GM12878 (cell line): Measurements from ENCODE around the gene FGFBP1. TPM values are rescaled to one million over a fixed set of nuclear protein-coding genes. Genes with fewer than 3 reads are reported as not detected.
A peak's percentile ranks its signal among the peaks of the same experiment; 100 is the strongest.

Experiments used
- ATAC-seq: fragments of 200-7000 bp; cut with Tn5 transposase; 3 replicates; pipeline ENCODE4 v1.9.1; 2020; ENCODE audit warnings: mild to moderate bottlenecking, moderate library complexity
- BruUV-seq: library from RNA; stranded (reverse); fragments of 400-500 nt; replicated peaks from 2 replicates; lab custom pipeline; 2021; lab: Mats Ljungman, UMichigan
- CTCF ChIA-PET: fragments of 300-600 bp; sonication (Branson Sonifier 250); formaldehyde crosslinking; extraction: SDS; loops from one replicate; lab custom pipeline; 2021; ENCODE audit warnings: inconsistent platforms; lab: Yijun Ruan, JAX
- POLR2A ChIA-PET: fragments of 350-600 bp; formaldehyde crosslinking; extraction: SDS; loops from one replicate; lab custom pipeline; 2021; ENCODE audit warnings: inconsistent platforms; lab: Charles Lee
- RAD21 ChIA-PET: fragments of 300-600 bp; sonication (Branson Sonifier 250); formaldehyde crosslinking; loops from one replicate; lab custom pipeline; 2023; ENCODE audit warnings: antibody characterized with exemption; ENCODE audit not compliant: unreplicated experiment; lab: Charles Lee
- SMC1A ChIA-PET: fragments of 300-600 bp; sonication (Branson Sonifier 250); formaldehyde crosslinking; loops from one replicate; lab custom pipeline; 2023; ENCODE audit not compliant: unreplicated experiment, uncharacterized antibody; lab: Charles Lee
- DNase-seq: peaks from one replicate; pipeline ENCODE4 v3.0.0-alpha.2; 2011; ENCODE audit warnings: low read depth, low spot score
- FAIRE-seq: peaks from 3 replicates; lab custom pipeline; 2011; peaks lifted over from hg19 to GRCh38; lab: Jason Lieb, UNC
- H2AFZ ChIP-seq: 2 replicates; pipeline ENCODE4 v1.6.0; 2011; ENCODE audit warnings: low read depth, low read length, control low read depth; ENCODE audit not compliant: control insufficient read depth
- H3K27ac ChIP-seq: 2 replicates; pipeline ENCODE4 v1.5.1; 2011; ENCODE audit warnings: control low read depth; ENCODE audit not compliant: control insufficient read depth, insufficient read depth
- H3K27me3 ChIP-seq, 2 experiments: replicated peaks in 1 of 2; 2 replicates each; pipeline versions ENCODE4 v1.6.0 to v1.6.1; 2011; ENCODE audit warnings: low read length in 1 of 2; ENCODE audit not compliant: control insufficient read depth in 2 of 2, insufficient read depth in 2 of 2
- H3K36me3 ChIP-seq, 2 experiments: 2 replicates each; pipeline ENCODE4 v1.5.1; 2011; ENCODE audit warnings: low read length in 1 of 2; ENCODE audit not compliant: control insufficient read depth in 2 of 2, insufficient read depth in 2 of 2
- H3K4me1 ChIP-seq: 2 replicates; pipeline ENCODE4 v1.6.1; 2011; ENCODE audit warnings: mild to moderate bottlenecking, low read length, moderate library complexity, mixed read lengths; ENCODE audit not compliant: control insufficient read depth, insufficient read depth
- H3K4me2 ChIP-seq: 2 replicates; pipeline ENCODE4 v1.6.0; 2011; ENCODE audit warnings: control low read depth; ENCODE audit not compliant: control insufficient read depth, insufficient read depth
- H3K4me3 ChIP-seq: fragments of 200-600 bp; sonication (generic); 2 replicates; pipeline ENCODE4 v1.5.1; 2016
- H3K79me2 ChIP-seq: 2 replicates; pipeline ENCODE4 v1.6.0; 2011; ENCODE audit warnings: low read length; ENCODE audit not compliant: control insufficient read depth, insufficient read depth
- H3K9ac ChIP-seq: 2 replicates; pipeline ENCODE4 v1.8.0; 2011; ENCODE audit warnings: low read length, control low read depth, mixed read lengths; ENCODE audit not compliant: control insufficient read depth, insufficient read depth
- H3K9me3 ChIP-seq: replicated peaks from 3 replicates; pipeline ENCODE4 v1.5.1; 2011; ENCODE audit warnings: mild to moderate bottlenecking, low read length; ENCODE audit not compliant: control insufficient read depth, insufficient read depth
- H4K20me1 ChIP-seq: 2 replicates; pipeline ENCODE4 v1.6.0; 2011; ENCODE audit not compliant: control insufficient read depth, insufficient read depth
- ATF2 ChIP-seq: IDR thresholded peaks from 2 replicates; pipeline ENCODE4 v1.6.1; 2012; ENCODE audit warnings: low read length, inconsistent platforms
- ATF7 ChIP-seq: fragments of 450-650 bp; IDR thresholded peaks from 2 replicates; pipeline ENCODE4 v1.6.1; 2016; ENCODE audit warnings: low read depth, mild to moderate bottlenecking
- BCL11A ChIP-seq: IDR thresholded peaks from 2 replicates; pipeline ENCODE4 v1.6.1; 2011; ENCODE audit warnings: low read depth, low read length
- BHLHE40 ChIP-seq, 2 experiments: fragments of 450-650 bp in 1 of 2; IDR thresholded peaks; 2 replicates each; pipeline ENCODE4 v1.6.1; 2011 to 2017; ENCODE audit warnings: low read depth in 2 of 2, borderline replicate concordance in 1 of 2, improper control_type of control experiment in 1 of 2, low read length in 1 of 2, mild to moderate bottlenecking in 1 of 2
- CHD2 ChIP-seq: IDR thresholded peaks from 2 replicates; pipeline ENCODE4 v1.6.1; 2011; ENCODE audit warnings: low read depth, low read length, improper control_type of control experiment, borderline replicate concordance
- EP300 ChIP-seq, 2 experiments: fragments of 150-350 bp in 1 of 2; IDR thresholded peaks; 2 replicates each; pipeline ENCODE4 v1.6.1; 2011 to 2012; ENCODE audit warnings: low read depth in 2 of 2, low read length in 2 of 2, borderline replicate concordance in 1 of 2, improper control_type of control experiment in 1 of 2, inconsistent platforms in 1 of 2; ENCODE audit not compliant: control insufficient read depth in 1 of 2
- IKZF1 ChIP-seq: fragments of 450-650 bp; conservative IDR thresholded peaks from 2 replicates; pipeline ENCODE4 v1.6.1; 2017; ENCODE audit warnings: antibody characterized with exemption, mild to moderate bottlenecking
- IKZF2 ChIP-seq, 2 experiments: fragments of 450-650 bp; IDR thresholded peaks; 2 replicates each; pipeline ENCODE4 v1.6.1; 2017; ENCODE audit warnings: mild to moderate bottlenecking in 2 of 2, moderate library complexity in 2 of 2
- MEF2B ChIP-seq: fragments of 450-650 bp; IDR thresholded peaks from 2 replicates; pipeline ENCODE4 v1.6.1; 2018; ENCODE audit warnings: mild to moderate bottlenecking, moderate library complexity; ENCODE audit not compliant: partially characterized antibody, poor library complexity, severe bottlenecking
- MTA2 ChIP-seq: fragments of 450-650 bp; IDR thresholded peaks from 2 replicates; pipeline ENCODE4 v1.6.1; 2016; ENCODE audit warnings: low read depth, mild to moderate bottlenecking, moderate library complexity
- MYC ChIP-seq: IDR thresholded peaks from 2 replicates; pipeline ENCODE4 v1.6.1; 2011; ENCODE audit warnings: mild to moderate bottlenecking, low read length, moderate library complexity, inconsistent platforms; ENCODE audit not compliant: insufficient read depth, insufficient replicate concordance, insufficient read length, severe bottlenecking
- PAX5 ChIP-seq: IDR thresholded peaks from 2 replicates; pipeline ENCODE4 v1.6.1; 2011; ENCODE audit warnings: low read depth, low read length, borderline replicate concordance
- RAD21 ChIP-seq: IDR thresholded peaks from 2 replicates; pipeline ENCODE4 v1.6.1; 2011; ENCODE audit warnings: mild to moderate bottlenecking, low read depth, low read length, moderate library complexity; ENCODE audit not compliant: insufficient read depth
- RAD51 ChIP-seq: fragments of 450-650 bp; IDR thresholded peaks from 2 replicates; pipeline ENCODE4 v1.6.1; 2016; ENCODE audit warnings: moderate library complexity, mild to moderate bottlenecking, inconsistent platforms
- RUNX3 ChIP-seq: IDR thresholded peaks from 2 replicates; pipeline ENCODE4 v1.6.1; 2012; ENCODE audit warnings: low read length, inconsistent platforms
- SPI1 ChIP-seq: IDR thresholded peaks from 2 replicates; pipeline ENCODE4 v1.6.1; 2011; ENCODE audit warnings: low read depth, mild to moderate bottlenecking, low read length, moderate library complexity, borderline replicate concordance; ENCODE audit not compliant: insufficient read depth
- TCF12 ChIP-seq: IDR thresholded peaks from 2 replicates; pipeline ENCODE4 v1.6.1; 2011; ENCODE audit warnings: low read depth, mild to moderate bottlenecking, low read length
- WGBS: methylation state at CpG from one replicate; pipeline ENCODE4 v1.1.6; 2016; ENCODE audit warnings: low lambda C conversion rate; ENCODE audit not compliant: insufficient replicate concordance, insufficient coverage; ENCODE audit errors: missing lambda C conversion rate; 5-methylcytosine and 5-hydroxymethylcytosine counted together
- in situ Hi-C: fragments of 300-500 bp; cut with MboI; formaldehyde crosslinking; loops from 9 replicates; pipeline ENCODE4 v1.14.3; 2018; ENCODE audit warnings: mixed read lengths
- intact Hi-C: fragments of 100-400 bp; cut with micrococcal nuclease; formaldehyde crosslinking; loops from one replicate; pipeline ENCODE4 v1.14.2; 2022; ENCODE audit not compliant: unreplicated experiment
- polyA plus RNA-seq, 11 experiments: library from polyadenylated mRNA; depleted of rRNA in 4 of 11; unstranded in 6 of 11; stranded (reverse) in 5 of 11; fragments of >200 nt; fragmentation: Nextera tagmentation in 4 of 11; fragmentation: Illumina TruSeq in 1 of 11; extraction: Ambion mirVana in 4 of 11; extraction: Trizol in 1 of 11; gene quantifications; 1 replicate in 1 of 11; 2 replicates in 10 of 11; pipeline versions ENCODE4 v1.2.1 to v1.2.3, GENCODE V29; 2011 to 2016; ENCODE audit warnings: inconsistent platforms in 2 of 11, missing spikeins in 2 of 11, low read depth in 1 of 11
- total RNA-seq, 4 experiments: library from RNA; depleted of rRNA in 3 of 4; stranded (reverse); fragments of >200 nt in 3 of 4; fragmentation: Illumina TruSeq in 1 of 4; extraction: Trizol in 1 of 4; gene quantifications; 2 replicates each; pipeline versions ENCODE4 v1.2.1 to v1.2.3, GENCODE V29; 2013 to 2021

FGFBP1 gene
- total and polyA plus RNA-seq, 10 of the 15 experiments (the other 5 are each of a cell fraction or from before 2014, with no cell fraction given) = 0.09 to 0.11 (median 0.09) TPM; not detected in 7

GRCh38 chr4:15963576-15963975 lies 25.0 kb upstream of the FGFBP1 start:
- Histone ChIP-seq H3K27me3 (no peaks in the 10 kb centered on the region), H3K4me2 (no peak overlapping the region), H4K20me1 (no peaks in the 10 kb centered on the region), H2AFZ (no peak overlapping the region), H3K79me2 (no peaks in the 10 kb centered on the region), H3K4me1 (peaks cover 5% of the 10 kb centered on the region; the same call in 1 of the 2 replicates), H3K27ac (no peak overlapping the region), H3K9ac (no peak overlapping the region), H3K36me3 (no peaks in the 10 kb centered on the region), H3K4me3 (no peak overlapping the region), H3K9me3 (no peaks in the 10 kb centered on the region)
- TF ChIP-seq ATF7 (0 out of 2 replicates have a peak, but pooled peaks have one; percentile 52), MYC (no peak), SPI1 (peak; percentile 58; the same call in 1 of the 2 replicates), TCF12 (0 out of 2 replicates have a peak, but pooled peaks have one; percentile 31), ATF2 (no peak), IKZF1 (0 out of 2 replicates have a peak, but pooled peaks have one; percentile 42), RAD21 (no peak), IKZF2 (IDR thresholded peaks at IDR 0.05) (peak in 1 of 2 experiments; percentile 29; a peak in 2 of 4 replicates), MEF2B (peak; percentile 49), CHD2 (peak; percentile 68; the same call in 1 of the 2 replicates), BCL11A (no peak), BHLHE40 (IDR thresholded peaks at IDR 0.05; ENCODE audit: borderline replicate concordance in 1 of 2, low read depth in 2 of 2, low read length in 1 of 2) (peak; percentile 18 to 43; a peak in 1 of 4 replicates), EP300 (IDR thresholded peaks at IDR 0.05; ENCODE audit: borderline replicate concordance in 1 of 2, control insufficient read depth in 1 of 2, low read depth in 2 of 2, low read length in 2 of 2) (peak; percentile 77 to 85; a peak in 3 of 4 replicates), MTA2 (peak; percentile 51; the same call in 1 of the 2 replicates), RUNX3 (peak; percentile 8; the same call in 1 of the 2 replicates), PAX5 (peak; percentile 41; the same call in 1 of the 2 replicates), RAD51 (peak; percentile 53; the same call in 1 of the 2 replicates)
- ATAC-seq (peak; percentile 91), FAIRE-seq (no peak), DNase-seq (no peak)
- intact Hi-C loops = loop anchor here (1.0 kb wide), 1 partner anchor 38 kb away; no protein-coding TSS in a partner anchor
- in situ Hi-C loops = loop anchor here (25.0 kb wide), 1 partner anchor 726 kb away; no protein-coding TSS in a partner anchor
- ChIA-PET CTCF (interaction anchor here (0.9 to 4.4 kb wide), 9 partner anchors 7 to 963 kb away, joined by 3 to 24 read pairs (median 3); no protein-coding TSS in a partner anchor), SMC1A (interaction anchor here (0.5 to 1.6 kb wide), 5 partner anchors 38 to 936 kb away, joined by 3 to 6 read pairs (median 5); no protein-coding TSS in a partner anchor), POLR2A (interaction anchor here (1.5 kb wide), 1 partner anchor 33 kb away, joined by 3 read pairs; no protein-coding TSS in a partner anchor), RAD21 (interaction anchor here (0.7 to 2.1 kb wide), 6 partner anchors 38 to 197 kb away, joined by 3 to 8 read pairs (median 4); no protein-coding TSS in a partner anchor)
- 0% methylated on average over 4 of the region's 4 CpGs for WGBS
- no TSS peak for BruUV-seq
